Measurements from ENCODE around the gene CPA1. TPM values are rescaled to one million over a fixed set of nuclear protein-coding genes. Genes with fewer than 3 reads are reported as not detected.

Gene CPA1
- total and polyA plus RNA-seq, 2 of the 4 experiments (the other 2 are of a cell fraction), result not detected

DNA sequence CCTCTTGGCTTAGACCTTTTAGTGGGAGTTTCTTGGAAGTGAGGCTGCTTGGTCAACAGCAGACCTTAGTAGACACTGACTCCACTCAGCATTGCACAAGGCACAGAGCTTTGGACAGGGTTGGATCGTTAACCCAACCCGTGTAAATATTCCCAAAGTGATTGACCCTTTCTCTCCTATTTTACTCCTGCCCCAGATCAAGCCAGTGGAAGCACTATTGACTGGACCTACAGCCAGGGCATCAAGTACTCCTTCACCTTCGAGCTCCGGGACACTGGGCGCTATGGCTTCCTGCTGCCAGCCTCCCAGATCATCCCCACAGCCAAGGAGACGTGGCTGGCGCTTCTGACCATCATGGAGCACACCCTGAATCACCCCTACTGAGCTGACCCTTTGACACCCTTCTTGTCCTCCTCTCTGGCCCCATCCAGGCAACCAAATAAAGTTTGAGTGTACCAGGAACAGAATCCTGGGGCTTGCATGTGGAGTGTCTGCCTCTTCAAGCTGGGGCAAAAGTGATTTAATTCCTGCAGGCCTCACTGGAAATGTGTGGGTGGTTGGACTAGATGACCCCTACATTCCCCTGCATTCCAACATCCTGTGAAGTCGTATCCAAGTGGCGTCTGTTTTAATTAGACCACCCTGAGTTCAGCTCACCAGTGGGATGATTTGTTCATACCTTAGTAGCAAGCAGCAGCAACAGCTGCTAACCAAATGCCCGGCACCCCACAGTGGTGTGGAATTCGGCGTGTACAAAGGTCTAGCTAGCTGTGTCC is 7.5 kb downstream of the CPA1 start:
- Histone ChIP-seq H2BK5ac (ENCODE audit: low read depth, low read length, poor library complexity, severe bottlenecking) (no peak overlapping the region), H3K4ac (ENCODE audit: low read depth, low read length) (peak overlapping the region; percentile 71), H3K27me3 (ENCODE audit: control insufficient read depth, insufficient read depth, low read length) (no peaks in the 10 kb centered on the region), H3K36me3 (ENCODE audit: control insufficient read depth, insufficient read depth, low read length) (no peaks in the 10 kb centered on the region), H4K5ac (ENCODE audit: low read depth, low read length) (no peak overlapping the region), H2AK9ac (replicated peaks; ENCODE audit: low read depth, low read length, poor library complexity) (no peak overlapping the region), H3K27ac (ENCODE audit: insufficient read depth, low read length) (no peak overlapping the region), H4K20me1 (ENCODE audit: insufficient read depth, low read length) (no peaks in the 10 kb centered on the region), H3K4me3 (ENCODE audit: insufficient read depth, low read depth, low read length) (no peak overlapping the region), H3K4me1 (ENCODE audit: control insufficient read depth, insufficient read depth, low read length) (peaks cover 7% of the 10 kb centered on the region), H3K14ac (replicated peaks; ENCODE audit: low read depth, low read length) (peak overlapping the region; percentile 37), H4K8ac (ENCODE audit: low read depth in 2 of 2, low read length in 2 of 2) (no peak overlapping the region), H3K56ac (ENCODE audit: extremely low read depth, insufficient read depth, low read length) (no peak overlapping the region), H2AFZ (replicated peaks; ENCODE audit: low read length, poor library complexity) (no peak overlapping the region), H2BK120ac (ENCODE audit: low read depth, low read length) (peak overlapping the region; percentile 34; the same call in 1 of the 2 replicates), H3K23ac (ENCODE audit: low read depth, low read length) (no peak overlapping the region), H3K4me2 (ENCODE audit: low read depth, low read length) (no peak overlapping the region), H2BK15ac (ENCODE audit: low read depth, low read length) (no peak overlapping the region; the same call in 2 of the 3 replicates), H3K79me1 (ENCODE audit: low read depth in 1 of 2, low read length in 2 of 2) (no peaks in the 10 kb centered on the region), H3K9me1 (ENCODE audit: insufficient read depth, low read length) (no peaks in the 10 kb centered on the region), H4K91ac (ENCODE audit: insufficient read depth, low read depth, low read length) (no peak overlapping the region), H3K9ac (ENCODE audit: low read depth, low read length) (no peak overlapping the region), H3K18ac (ENCODE audit: low read depth, low read length) (0 out of 2 replicates have a peak overlapping the region, but pooled peaks have one; percentile 1), H2BK20ac (ENCODE audit: low read depth, low read length) (peak overlapping the region; percentile 58; the same call in 1 of the 2 replicates), H2AK5ac (ENCODE audit: low read depth, low read length) (no peak overlapping the region), H3K9me3 (ENCODE audit: control insufficient read depth, insufficient read depth, low read length) (no peaks in the 10 kb centered on the region)
- peak; percentile 43 for ATAC-seq (ENCODE audit: low read depth)
- intact Hi-C loops (cut with micrococcal nuclease) (no loop called here), dilution Hi-C loops (cut with HindIII; ENCODE audit: low sequenced_read_pairs, unreplicated experiment) (no loop called here), in situ Hi-C loops (cut with MboI; ENCODE audit: low sequenced_read_pairs) (no loop called here)
- no peak for TF ChIP-seq CTCF (conservative IDR thresholded peaks at IDR 0.05; ENCODE audit: low read depth, low read length)
- TF ChIP-seq MAZ (IDR thresholded peaks at IDR 0.05; ENCODE audit: borderline replicate concordance, low read depth, low read length), result no peak
- ChIA-PET CTCF (no interaction called here), POLR2A (ENCODE audit: unreplicated experiment) (no interaction called here)
- no TSS peak for BruUV-seq (replicated peaks)
- WGBS, 2 experiments (ENCODE audit: extremely low coverage in 2 of 2, insufficient read length in 1 of 2), result 88% methylated on average over 7 of the region's 12 CpGs; no CpG with 5 or more reads in 1 of the 2 experiments
- DNase-seq, result peak; percentile 78

All from IMR-90 (cell line).